Transverse colon (tissue), 4 donors: ENCODE data around the gene KCTD1. TPM values are rescaled to one million over a fixed set of nuclear protein-coding genes. Genes with fewer than 3 reads are reported as not detected.
A peak's percentile ranks its signal among the peaks of the same experiment; 100 is the strongest.

ENCODE experiments used
- DNase-seq: peaks from one replicate; pipeline ENCODE4 v3.0.0-alpha.2; 2019
- H3K27ac ChIP-seq, 4 donors: fragments of 200-600 bp; sonication (generic); 2 replicates each; pipeline ENCODE4 v1.5.1; 2016 to 2018; ENCODE audit warnings: inconsistent platforms in 4 of 4
- H3K27me3 ChIP-seq: fragments of 200-600 bp; sonication (generic); 2 replicates; pipeline ENCODE4 v1.5.1; 2017; ENCODE audit warnings: inconsistent platforms
- H3K36me3 ChIP-seq, 4 donors: fragments of 200-600 bp; sonication (generic); 2 replicates each; pipeline ENCODE4 v1.5.1; 2017 to 2019; ENCODE audit warnings: inconsistent platforms in 4 of 4
- H3K4me1 ChIP-seq, 4 donors: fragments of 200-600 bp; sonication (generic); 2 replicates each; pipeline ENCODE4 v1.5.1; 2017 to 2020; ENCODE audit warnings: inconsistent platforms in 4 of 4
- H3K4me3 ChIP-seq, 4 donors: fragments of 200-600 bp; sonication (generic); 1 replicate in 1 of 4; 2 replicates in 3 of 4; pipeline versions ENCODE4 v1.5.1 to v1.6.1; 2017 to 2019; ENCODE audit warnings: inconsistent platforms in 4 of 4
- H3K9me3 ChIP-seq, 2 donors: fragments of 200-600 bp; sonication (generic); 2 replicates each; pipeline ENCODE4 v1.5.1; 2017 to 2019; ENCODE audit warnings: inconsistent platforms in 2 of 2
- EP300 ChIP-seq: sonication (generic); formaldehyde crosslinking; IDR thresholded peaks from one replicate; pipeline ENCODE4 v1.6.1; 2017; ENCODE audit warnings: antibody characterized with exemption, low read depth
- POLR2A ChIP-seq: fragments of 450-650 bp; IDR thresholded peaks from one replicate; pipeline ENCODE4 v1.6.1; 2016; ENCODE audit warnings: antibody characterized with exemption, mild to moderate bottlenecking, moderate library complexity
- POLR2AphosphoS5 ChIP-seq, 3 donors: sonication (generic); formaldehyde crosslinking; IDR thresholded peaks; one replicate each; pipeline ENCODE4 v1.6.1; 2016; ENCODE audit warnings: antibody characterized with exemption in 3 of 3
- WGBS, 2 donors: methylation state at CpG; one replicate each; pipeline ENCODE4 v1.1.5; 2018; ENCODE audit warnings: low coverage in 1 of 2; 5-methylcytosine and 5-hydroxymethylcytosine counted together
- in situ Hi-C, 4 donors: fragments of 200-750 bp; cut with MboI; loops; one replicate each; pipeline versions ENCODE4 v1.15.0 to v1.15.1; 2017; ENCODE audit warnings: low sequenced_read_pairs in 3 of 4, low pct_ligation_motif_present in 1 of 4, low pct_unique_long_range_greater_than_20kb in 1 of 4
- intact Hi-C: fragments of 100-400 bp; cut with DNase I; formaldehyde crosslinking; loops from one replicate; pipeline ENCODE4 v1.15.1; 2023; ENCODE audit warnings: low total_unique reads
- total RNA-seq, 4 donors: library from RNA; depleted of rRNA; stranded (reverse); fragments of >200 nt; gene quantifications; one replicate each; pipeline ENCODE4 v1.1.0, GENCODE V29; 2016
- TF ChIP-seq, protein P1 (sequence below), 5 experiments: fragments of 200-600 bp in 3 of 5; fragments of 450-650 bp in 2 of 5; sonication (generic) in 3 of 5; IDR thresholded peaks; 1 replicate in 2 of 5; 2 replicates in 3 of 5; pipeline ENCODE4 v1.5.1; 2016 to 2017; ENCODE audit warnings: antibody characterized with exemption in 5 of 5, inconsistent platforms in 3 of 5, mild to moderate bottlenecking in 2 of 5, moderate library complexity in 1 of 5

Gene KCTD1
- total RNA-seq, 4 donors from 2014 or later: 9.0 to 42.3 (median 13.5) TPM

DNA sequence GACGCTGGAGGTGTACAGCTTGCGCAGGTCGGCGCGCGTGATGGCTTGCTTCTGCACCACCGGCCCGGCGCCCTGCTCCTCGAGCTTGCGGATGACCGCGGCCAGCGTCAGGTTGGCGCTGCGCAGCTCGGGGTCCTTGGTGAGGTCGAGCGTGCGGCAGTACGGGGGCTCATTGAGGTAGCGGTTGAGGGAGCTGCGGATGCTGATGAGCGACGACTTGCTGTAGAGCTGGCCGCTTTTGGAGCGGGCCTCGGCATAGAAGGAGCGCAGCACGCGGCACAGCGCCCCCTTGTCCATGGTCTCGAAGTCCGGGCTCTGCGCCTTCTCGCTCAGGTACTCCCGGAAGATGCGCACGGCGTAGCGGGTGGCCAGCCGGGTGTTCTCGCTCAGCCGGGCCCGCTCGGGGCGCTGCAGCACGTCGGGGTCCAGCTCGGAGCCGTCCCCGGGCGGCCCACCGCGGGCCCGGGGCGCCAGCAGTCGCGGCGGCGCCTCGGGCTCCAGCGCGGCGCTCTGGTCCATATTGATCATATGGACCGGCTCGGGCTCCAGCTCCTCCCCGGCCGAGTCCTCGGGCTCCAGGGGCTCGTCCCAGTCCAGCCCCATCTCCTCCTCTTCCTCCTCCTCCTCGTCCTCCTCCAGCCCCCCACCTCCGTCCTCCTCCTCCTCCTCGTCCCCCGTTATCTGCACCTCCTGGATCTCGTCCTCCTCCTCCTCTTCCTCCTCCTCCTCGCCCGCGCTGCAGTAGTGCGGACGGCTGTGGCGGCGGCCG, 523 bp downstream of the KCTD1 start:
- WGBS, 2 donors: 16% methylated on average over 59 of the region's 84 CpGs; no CpG with 5 or more reads in 1 of the 2 donors
- intact Hi-C loops: no loop called here
- H3K9me3 ChIP-seq: no peaks in the 10 kb centered on the region
- H3K27me3 ChIP-seq: peaks cover 39% of the 10 kb centered on the region
- peak; percentile 60 for DNase-seq
- TF ChIP-seq EP300: no peak
- TF ChIP-seq, protein P1, sequence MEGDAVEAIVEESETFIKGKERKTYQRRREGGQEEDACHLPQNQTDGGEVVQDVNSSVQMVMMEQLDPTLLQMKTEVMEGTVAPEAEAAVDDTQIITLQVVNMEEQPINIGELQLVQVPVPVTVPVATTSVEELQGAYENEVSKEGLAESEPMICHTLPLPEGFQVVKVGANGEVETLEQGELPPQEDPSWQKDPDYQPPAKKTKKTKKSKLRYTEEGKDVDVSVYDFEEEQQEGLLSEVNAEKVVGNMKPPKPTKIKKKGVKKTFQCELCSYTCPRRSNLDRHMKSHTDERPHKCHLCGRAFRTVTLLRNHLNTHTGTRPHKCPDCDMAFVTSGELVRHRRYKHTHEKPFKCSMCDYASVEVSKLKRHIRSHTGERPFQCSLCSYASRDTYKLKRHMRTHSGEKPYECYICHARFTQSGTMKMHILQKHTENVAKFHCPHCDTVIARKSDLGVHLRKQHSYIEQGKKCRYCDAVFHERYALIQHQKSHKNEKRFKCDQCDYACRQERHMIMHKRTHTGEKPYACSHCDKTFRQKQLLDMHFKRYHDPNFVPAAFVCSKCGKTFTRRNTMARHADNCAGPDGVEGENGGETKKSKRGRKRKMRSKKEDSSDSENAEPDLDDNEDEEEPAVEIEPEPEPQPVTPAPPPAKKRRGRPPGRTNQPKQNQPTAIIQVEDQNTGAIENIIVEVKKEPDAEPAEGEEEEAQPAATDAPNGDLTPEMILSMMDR (IDR thresholded peaks at IDR 0.05): peak in 3 of 5 experiments; percentile 21 to 37 (median 34)
- peak overlapping the region; percentile 60 to 77 (median 70) for H3K27ac ChIP-seq
- H3K4me1 ChIP-seq: peaks cover 10 to 63% (median 45%) of the 10 kb centered on the region in 4 donors
- H3K4me3 ChIP-seq: peak overlapping the region; percentile 60 to 95 (median 76)
- no peaks in the 10 kb centered on the region for H3K36me3 ChIP-seq
- in situ Hi-C loops: no loop called here

DNA sequence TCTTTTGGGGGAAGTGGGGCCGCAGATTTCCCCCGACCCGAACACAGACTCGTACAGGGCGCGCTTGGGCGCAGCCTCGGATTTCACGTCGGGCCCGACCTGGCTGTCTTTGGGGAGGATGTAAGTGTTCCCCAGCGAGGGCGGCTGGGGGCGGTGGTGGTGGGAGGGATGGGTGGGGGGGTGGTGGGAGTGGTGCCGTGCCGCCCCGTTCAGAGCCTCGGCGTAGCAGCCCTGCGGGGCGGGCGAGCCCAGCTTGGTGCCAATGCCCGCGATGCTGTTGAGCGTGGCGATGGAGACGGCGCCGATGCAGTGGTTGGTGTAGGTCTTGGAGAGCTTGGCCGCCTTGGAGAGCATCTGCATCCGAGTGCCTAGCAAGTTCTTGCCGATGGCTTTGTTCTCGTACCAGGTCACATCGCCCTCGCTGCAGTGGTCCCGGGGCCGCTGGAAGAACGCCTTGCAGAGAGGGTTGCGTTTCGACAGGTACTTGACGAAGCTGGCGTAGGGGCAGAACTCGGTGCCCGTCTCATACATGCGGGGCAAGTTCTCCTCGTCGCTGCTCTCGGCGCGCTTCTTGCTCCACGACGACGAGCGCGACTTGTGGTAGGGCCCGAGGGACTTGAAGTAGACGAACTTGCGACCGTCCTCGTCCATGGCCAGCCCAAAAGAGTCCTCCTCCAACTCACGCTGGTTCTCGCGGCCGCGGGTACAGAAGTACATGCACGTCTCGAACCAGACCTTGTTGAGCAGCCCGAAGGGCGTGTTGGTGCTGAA, 1.3 kb downstream of the KCTD1 start:
- TF ChIP-seq POLR2AphosphoS5 (IDR thresholded peaks at IDR 0.05): no peak
- no peak for TF ChIP-seq EP300
- Histone ChIP-seq H3K4me1 (peaks cover 10 to 63% (median 45%) of the 10 kb centered on the region in 4 donors), H3K27me3 (peaks cover 31% of the 10 kb centered on the region), H3K9me3 (no peaks in the 10 kb centered on the region), H3K4me3 (peak overlapping the region in 3 of 4 donors; percentile 75 to 95 (median 76)), H3K27ac (no peak overlapping the region), H3K36me3 (no peaks in the 10 kb centered on the region)
- no peak for DNase-seq
- intact Hi-C loops (no loop called here), in situ Hi-C loops (no loop called here)
- WGBS, 2 donors: 78% methylated on average over 54 of the region's 69 CpGs; no CpG with 5 or more reads in 1 of the 2 donors

DNA sequence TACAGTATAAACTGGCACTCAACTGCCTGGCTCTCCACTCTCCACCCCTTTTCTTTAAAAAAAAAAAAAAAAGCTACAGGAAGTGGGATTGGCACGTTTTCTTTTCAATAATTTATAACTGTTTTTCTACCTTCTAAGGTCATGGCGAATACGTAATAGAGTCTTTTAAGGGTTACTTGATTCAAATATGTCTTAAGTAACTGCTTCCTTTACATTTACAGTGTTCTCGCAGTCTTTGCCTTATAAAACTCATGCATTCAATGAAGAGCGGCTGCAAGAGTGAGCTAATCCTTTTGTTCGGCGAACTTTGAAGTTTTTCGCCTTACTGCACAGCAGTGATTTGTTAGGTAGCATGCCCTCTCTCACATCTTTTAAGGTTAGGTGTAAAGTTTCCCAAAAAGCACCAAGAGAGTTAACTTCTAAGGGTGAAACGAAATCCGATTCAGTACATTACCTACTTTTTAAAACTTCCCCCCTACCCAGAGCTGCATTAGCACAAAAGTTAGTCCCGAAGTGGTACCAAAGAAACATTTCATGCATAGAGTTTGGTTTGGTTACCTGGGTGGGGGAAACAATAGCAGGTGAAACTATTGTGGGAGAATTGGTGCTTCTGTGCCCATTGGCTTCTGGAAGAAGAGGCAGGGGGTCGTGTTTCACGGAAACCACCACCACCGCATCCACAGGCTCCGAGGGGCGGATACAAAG, 2.0 kb downstream of the KCTD1 start:
- no peak for DNase-seq
- TF ChIP-seq, protein P1 (IDR thresholded peaks at IDR 0.05): no peak
- no peak overlapping the region for H3K4me3 ChIP-seq
- H3K4me1 ChIP-seq: peaks cover 10 to 63% (median 45%) of the 10 kb centered on the region in 4 donors
- in situ Hi-C loops (no loop called here), intact Hi-C loops (no loop called here)
- no peaks in the 10 kb centered on the region for H3K9me3 ChIP-seq
- H3K36me3 ChIP-seq: no peaks in the 10 kb centered on the region
- peaks cover 24% of the 10 kb centered on the region for H3K27me3 ChIP-seq
- 81 to 83% methylated on average over 13 to 16 of the region's 16 CpGs for WGBS, 2 donors
- H3K27ac ChIP-seq: no peak overlapping the region

DNA sequence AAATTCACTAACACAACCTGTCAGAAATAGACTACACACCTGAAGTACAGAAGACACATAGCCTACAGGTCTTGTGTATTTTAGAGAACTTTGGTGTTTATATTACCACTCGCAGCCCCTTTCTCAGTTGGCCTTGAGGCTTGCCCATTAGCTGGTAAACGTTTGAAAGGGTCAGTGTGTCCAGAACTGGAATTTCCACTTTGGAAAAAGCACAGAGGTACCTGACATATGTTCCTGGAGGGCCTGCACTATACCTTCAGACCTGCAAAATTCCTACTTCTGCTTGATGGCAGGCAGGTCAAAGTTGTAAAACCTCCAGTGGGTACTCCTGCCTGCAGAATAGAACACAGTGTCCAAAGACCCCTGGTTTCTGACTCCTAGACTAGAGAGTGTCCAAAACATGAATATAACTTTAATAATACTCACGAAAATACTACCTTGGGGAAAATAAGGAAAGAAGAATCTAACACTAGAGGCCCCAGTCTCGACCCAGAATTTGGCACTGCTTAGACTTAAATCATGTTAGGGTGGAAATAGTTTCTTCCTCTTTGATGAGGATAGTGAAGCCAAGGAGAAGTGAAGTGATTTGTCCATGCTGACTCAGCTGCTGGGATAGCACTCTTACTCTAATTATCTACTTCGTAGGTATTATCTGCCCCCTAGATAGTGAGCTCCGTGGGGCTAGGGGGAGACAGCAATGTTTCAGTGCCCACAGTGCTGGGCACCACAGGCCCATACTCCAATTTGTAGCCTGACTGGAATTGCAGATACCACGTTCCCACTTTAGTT, 2.8 kb downstream of the KCTD1 start:
- intact Hi-C loops: no loop called here
- TF ChIP-seq EP300 (no peak), POLR2A (no peak), POLR2AphosphoS5 (IDR thresholded peaks at IDR 0.05) (no peak)
- TF ChIP-seq, protein P1 (IDR thresholded peaks at IDR 0.05): no peak
- no peaks in the 10 kb centered on the region for H3K36me3 ChIP-seq
- H3K27ac ChIP-seq: no peak overlapping the region
- in situ Hi-C loops: no loop called here
- peaks cover 5 to 57% (median 42%) of the 10 kb centered on the region in 4 donors for H3K4me1 ChIP-seq
- H3K4me3 ChIP-seq: no peak overlapping the region
- 39 to 50% methylated on average over 4 to 7 of the region's 7 CpGs for WGBS, 2 donors
- H3K27me3 ChIP-seq: peaks cover 16% of the 10 kb centered on the region
- DNase-seq: no peak
- H3K9me3 ChIP-seq: no peaks in the 10 kb centered on the region
